Right ventricle myocardium inferior (tissue), 1 donor: Measurements from ENCODE around the gene CHP1. TPM values are rescaled to one million over a fixed set of nuclear protein-coding genes. Genes with fewer than 3 reads are reported as not detected.
"Not testable (repeated sequence)": the region's sequence is repeated elsewhere in the genome, so short reads cannot be mapped to it uniquely, and the experiment has no call there.

Experiments
- ATAC-seq: fragments of 200-7000 bp; cut with Tn5 transposase; one replicate; pipeline ENCODE4 v1.9.1; 2020; ENCODE audit warnings: mild to moderate bottlenecking, moderate library complexity
- DNase-seq: peaks from one replicate; pipeline ENCODE4 v3.0.0; 2021; ENCODE audit errors: missing footprints
- intact Hi-C: fragments of 100-400 bp; cut with DNase I; formaldehyde crosslinking; loops from one replicate; pipeline ENCODE4 v1.11.0; 2022
- total RNA-seq: library from RNA; stranded (reverse); fragmentation: NEBNext Ultra II Directional; extraction: Animal tissue kit (Norgen Biotek cat#: 25700); gene quantifications from one replicate; pipeline ENCODE4 v1.2.1, GENCODE V29; 2021
- donor health status: DM: no; HTN: yes; CAD: no; lungs with severe emphysema.

CHP1 gene
- total RNA-seq, 1 donor from 2014 or later: 123 TPM

DNA sequence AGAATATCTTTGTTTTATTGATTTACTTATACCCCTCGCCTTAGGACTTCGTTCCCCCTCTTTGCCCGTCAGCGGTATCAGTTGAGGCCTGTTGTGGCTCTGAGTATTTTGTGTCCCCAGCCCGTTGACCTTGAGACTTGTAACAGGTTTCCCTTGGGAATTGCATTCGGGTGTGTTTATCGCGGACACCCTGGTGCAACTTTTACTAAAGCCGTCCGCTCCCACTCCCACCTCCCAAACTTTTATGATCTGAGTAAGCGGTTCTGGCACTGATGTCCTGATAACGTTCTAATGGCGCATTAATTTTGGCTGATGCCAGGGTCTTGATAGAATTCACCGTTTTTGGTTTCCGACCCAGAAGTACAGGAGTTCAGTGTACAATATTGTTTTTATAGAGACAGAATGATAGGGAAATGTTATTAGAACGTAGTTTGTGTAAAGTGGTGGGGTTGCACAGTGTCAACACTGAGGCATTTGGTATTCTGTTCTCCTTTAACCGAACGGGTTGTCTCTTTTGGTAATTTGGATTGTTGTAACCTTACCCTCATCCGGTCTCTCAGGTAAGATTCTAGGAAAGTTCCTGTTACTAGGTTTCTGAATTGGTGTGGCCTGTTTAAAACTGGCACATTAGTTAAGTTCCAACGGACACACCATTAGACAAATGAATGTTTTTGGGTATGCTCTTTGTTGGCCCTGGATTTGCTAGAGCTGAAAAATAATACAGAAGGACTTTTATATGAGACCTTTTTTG is 53.5 kb downstream of the CHP1 start:
- ATAC-seq (peak; percentile 35), DNase-seq (no peak)
- intact Hi-C loops: no loop called here

- no peak for ATAC-seq
- intact Hi-C loops: no loop called here
- no peak for DNase-seq
Observed at GRCh38 chr15:41285285-41285684, 54.2 kb downstream of the CHP1 start.

DNA sequence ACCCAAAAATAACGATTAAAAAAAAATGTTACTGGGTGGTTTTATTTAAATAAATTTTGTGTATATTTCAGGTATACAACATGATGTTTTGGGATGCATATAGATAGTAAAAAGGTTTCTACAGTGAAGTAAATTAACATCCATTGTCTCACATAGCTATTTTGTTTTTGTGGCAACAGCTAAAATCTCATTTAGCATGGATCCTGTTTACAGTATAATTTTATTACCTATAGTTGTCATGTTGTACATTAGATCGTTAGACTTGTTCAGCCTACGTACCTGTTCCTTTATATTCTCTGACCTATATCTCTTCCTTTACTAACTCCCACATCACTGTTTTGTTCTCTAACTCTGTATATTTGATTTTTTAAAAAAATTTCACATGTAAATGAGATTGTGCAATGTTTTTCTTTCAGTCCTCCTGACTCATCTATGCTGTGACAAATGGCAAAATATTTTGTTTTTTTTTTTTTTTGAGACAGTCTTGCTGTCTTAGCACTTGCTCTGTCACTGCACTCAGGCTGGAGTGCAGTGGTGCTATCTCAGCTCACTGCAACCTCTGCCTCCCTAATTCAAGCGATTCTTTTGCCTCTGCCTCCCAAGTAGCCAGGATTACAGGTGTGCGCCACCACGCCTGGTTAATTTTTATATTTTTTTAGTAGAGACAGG is 55.7 kb downstream of the CHP1 start:
- intact Hi-C loops: no loop called here
- ATAC-seq: no peak
- no peak for DNase-seq

GRCh38 chr15:41288464-41288863 is 57.4 kb downstream of the CHP1 start:
- intact Hi-C loops: no loop called here
- no peak for ATAC-seq

GRCh38 chr15:41289953-41290352 is 58.9 kb downstream of the CHP1 start:
- ATAC-seq: no peak
- intact Hi-C loops: no loop called here
- DNase-seq: no peak

More at GRCh38 chr15:41288464-41288863, 57.4 kb downstream of the CHP1 start:
- no peak for DNase-seq

DNA sequence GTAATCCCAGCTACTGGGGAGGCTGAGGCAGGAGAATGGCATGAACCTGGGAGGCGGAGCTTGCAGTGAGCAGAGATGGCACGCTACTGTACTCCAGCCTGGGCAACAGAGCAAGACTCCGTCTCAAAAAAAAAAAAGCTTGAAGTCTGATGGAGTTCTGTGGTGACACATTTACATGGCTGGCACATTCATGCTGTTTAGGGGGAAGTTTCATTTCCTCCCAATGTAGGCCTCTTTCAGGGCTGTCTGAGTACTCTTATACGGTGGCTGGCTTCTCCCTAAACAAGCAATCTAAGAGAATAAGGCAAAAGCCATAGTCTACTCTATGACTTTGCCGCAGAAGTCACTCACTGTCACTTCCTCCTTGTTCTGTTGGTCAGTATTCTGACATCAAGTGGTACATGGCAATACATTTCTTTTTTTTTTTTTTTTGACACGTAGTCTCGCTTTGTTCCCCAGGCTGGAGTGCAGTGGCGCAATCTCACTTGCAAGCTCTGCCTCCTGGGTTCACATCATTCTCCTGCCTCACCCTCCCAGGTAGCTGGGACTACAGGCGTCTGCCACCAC is 60.1 kb downstream of the CHP1 start:
- ATAC-seq: peak; percentile 42
- intact Hi-C loops: no loop called here
- no peak for DNase-seq

DNA sequence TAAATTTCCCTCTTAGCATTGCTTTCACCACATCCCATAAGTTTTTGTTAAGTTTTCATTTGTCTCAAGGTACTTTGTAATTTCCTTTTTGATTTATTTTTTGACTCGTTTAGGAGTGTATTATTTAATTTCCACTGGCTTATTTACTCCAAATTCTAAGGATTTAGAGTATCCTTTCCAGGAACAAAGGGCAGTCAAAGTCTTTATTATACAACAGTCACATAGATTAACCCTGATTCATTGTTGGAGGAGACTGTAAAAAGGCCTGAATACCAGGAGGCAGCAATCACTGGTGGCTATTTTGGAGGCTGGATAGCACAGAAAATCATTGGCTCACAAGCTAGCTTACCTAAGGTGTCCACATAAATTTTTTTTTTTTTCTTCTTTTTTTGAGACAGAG is 61.5 kb downstream of the CHP1 start:
- DNase-seq (no peak), ATAC-seq (no peak)
- intact Hi-C loops: no loop called here

DNA sequence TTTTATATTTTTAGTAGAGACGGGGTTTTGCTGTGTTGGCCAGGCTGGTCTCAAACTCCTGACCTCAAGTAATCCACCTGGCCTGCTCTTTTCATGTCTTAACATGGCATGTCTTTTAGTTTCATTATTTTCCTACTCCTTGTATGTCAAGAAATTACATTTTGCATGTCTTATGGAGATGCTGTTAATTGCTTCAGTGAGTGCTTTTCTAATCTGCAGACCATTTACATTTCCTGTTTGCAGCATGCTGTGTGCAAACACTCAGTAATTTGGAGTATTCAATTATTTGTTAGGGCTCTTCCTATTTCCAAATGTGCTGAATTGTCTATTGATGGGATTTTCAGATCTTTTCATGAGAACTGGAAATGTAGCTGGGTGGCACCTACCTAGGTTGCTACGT is 70.1 kb downstream of the CHP1 start:
- ATAC-seq, intact Hi-C loops, DNase-seq: not testable (repeated sequence)

- ATAC-seq: no peak
- DNase-seq: no peak
- intact Hi-C loops: no loop called here
Observed at GRCh38 chr15:41301587-41301986, 70.5 kb downstream of the CHP1 start.

- intact Hi-C loops: no loop called here
- no peak for ATAC-seq
- no peak for DNase-seq
Observed at GRCh38 chr15:41304149-41304770, 73.2 kb downstream of the CHP1 start.

DNA sequence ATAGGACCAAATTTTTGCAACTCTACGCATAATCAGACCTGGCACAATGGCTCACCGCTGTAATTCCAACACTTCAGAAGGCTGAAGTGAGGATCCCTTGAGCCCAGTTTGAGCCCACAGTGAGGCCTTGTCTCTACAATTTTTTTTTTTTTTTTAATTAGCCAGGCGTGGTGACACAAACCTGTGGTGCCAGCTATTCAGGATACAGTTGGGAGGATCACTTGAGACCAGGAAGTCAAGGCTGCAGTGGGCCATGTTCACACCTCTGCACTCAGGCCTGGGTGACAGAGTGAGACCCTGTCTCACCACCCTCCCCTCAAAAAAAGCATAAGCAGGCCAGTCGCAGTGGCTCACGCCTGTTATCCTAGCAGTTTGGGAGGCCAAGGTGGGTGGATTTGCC is 76.6 kb downstream of the CHP1 start:
- DNase-seq: no peak
- intact Hi-C loops: no loop called here
- ATAC-seq: no peak

GRCh38 chr15:41309226-41309905 is 78.3 kb downstream of the CHP1 start:
- no peak for ATAC-seq
- intact Hi-C loops: no loop called here
- no peak for DNase-seq

DNA sequence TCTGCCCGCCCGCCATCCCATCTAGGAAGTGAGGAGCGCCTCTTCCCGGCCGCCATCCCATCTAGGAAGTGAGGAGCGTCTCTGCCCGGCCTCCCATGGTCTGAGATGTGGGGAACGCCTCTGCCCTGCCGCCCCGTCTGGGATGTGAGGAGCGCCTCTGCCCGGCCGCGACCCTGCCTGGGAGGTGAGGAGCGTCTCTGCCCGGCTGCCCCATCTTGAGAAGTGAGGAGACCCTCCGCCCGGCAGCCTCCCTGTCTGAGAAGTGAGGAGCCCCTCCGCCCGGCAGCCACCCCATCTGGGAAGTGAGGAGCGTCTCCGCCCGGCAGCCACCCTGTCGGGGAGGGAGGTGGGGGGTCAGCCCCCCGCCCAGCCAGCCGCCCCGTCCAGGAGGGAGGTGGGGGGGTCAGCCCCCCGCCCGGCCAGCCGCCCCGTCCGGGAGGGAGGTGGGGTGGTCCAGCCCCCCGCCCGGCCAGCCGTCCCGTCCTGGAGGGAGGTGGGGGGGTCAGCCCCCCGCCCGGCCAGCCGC is 89.8 kb downstream of the CHP1 start:
- DNase-seq, ATAC-seq, intact Hi-C loops: not testable (repeated sequence)

DNA sequence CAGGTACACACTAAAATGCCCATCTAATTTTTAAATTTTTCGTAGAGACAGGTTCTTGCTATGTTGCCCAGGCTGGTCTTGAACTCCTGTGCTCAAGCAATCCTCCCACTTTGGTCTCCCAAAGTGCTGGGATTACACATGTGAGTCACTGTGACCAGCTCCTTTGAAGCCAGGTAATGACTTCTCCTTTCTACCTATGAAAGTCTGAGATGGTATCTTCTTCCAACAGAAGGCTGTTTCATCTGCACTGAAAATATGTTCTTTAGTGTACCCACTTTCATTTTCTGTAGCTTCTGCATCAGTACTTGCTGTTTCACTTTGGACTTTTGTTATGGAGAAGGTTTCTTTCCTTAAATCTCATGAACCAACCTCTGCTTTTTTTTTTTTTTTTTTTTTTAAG is 92.5 kb downstream of the CHP1 start:
- intact Hi-C loops: no loop called here
- ATAC-seq: no peak
- no peak for DNase-seq

DNA sequence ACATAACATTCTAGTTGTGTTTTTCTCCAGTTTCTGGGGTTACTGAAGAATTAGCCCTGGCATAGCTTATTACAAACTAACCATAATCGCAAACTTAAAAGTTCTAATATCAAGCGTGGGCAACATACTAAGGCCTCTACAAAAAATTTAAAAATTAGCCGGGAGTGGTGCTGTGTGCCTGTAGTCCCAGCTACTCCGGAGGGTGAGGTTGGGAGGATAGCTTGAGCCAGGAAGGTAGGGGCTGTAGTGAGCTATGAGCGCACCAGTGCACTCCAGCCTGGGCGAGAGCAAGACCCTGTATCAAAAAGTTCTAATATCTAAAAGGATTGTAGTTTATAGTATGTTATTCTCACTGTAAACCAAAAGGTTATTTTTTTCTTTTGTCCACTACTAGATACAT is 100.2 kb downstream of the CHP1 start:
- intact Hi-C loops: loop anchor here (5.0 kb wide), 1 partner anchor 424 kb away; no protein-coding TSS in a partner anchor
- DNase-seq (no peak), ATAC-seq (no peak)
